A549 (cell line): ENCODE results near the gene CLEC3A. TPM values are rescaled to one million over a fixed set of nuclear protein-coding genes. Genes with fewer than 3 reads are reported as not detected.

Experiments used
- ATAC-seq, 2 experiments: fragments of 200-7000 bp in 1 of 2; fragments of >200 bp in 1 of 2; cut with Nextera tagmentation in 1 of 2; cut with Tn5 transposase in 1 of 2; 3 replicates each; pipeline versions ENCODE4 v1.8.0 to v1.9.1; 2018 to 2020; ENCODE audit warnings: mild to moderate bottlenecking in 1 of 2, moderate library complexity in 1 of 2
- CTCF ChIA-PET: fragments of 300-600 bp; sonication (Branson Sonifier 250); formaldehyde crosslinking; extraction: SDS; loops from one replicate; lab custom pipeline; 2021; ENCODE audit warnings: antibody characterized with exemption, inconsistent platforms; lab: Yijun Ruan, JAX
- POLR2A ChIA-PET: fragments of 350-600 bp; formaldehyde crosslinking; extraction: SDS; loops from one replicate; lab custom pipeline; 2021; ENCODE audit warnings: antibody characterized with exemption, inconsistent platforms; lab: Yijun Ruan, JAX
- DNase-seq, 2 experiments: peaks; one replicate each; pipeline versions ENCODE4 v3.0.0 to v3.0.0-alpha.2; 2011 to 2016; ENCODE audit warnings: low read depth in 1 of 2, low spot score in 1 of 2
- FAIRE-seq: peaks from 2 replicates; lab custom pipeline; 2011; peaks lifted over from hg19 to GRCh38; lab: Jason Lieb, UNC
- H3K27ac ChIP-seq, 2 experiments: fragments of >200 bp; sonication (Bioruptor Twin); formaldehyde crosslinking; 3 replicates each; pipeline ENCODE4 v1.5.1; 2016 to 2017
- H3K4me1 ChIP-seq: fragments of >200 bp; sonication (Bioruptor Twin); formaldehyde crosslinking; 3 replicates; pipeline ENCODE4 v1.6.1; 2016
- H3K4me2 ChIP-seq: fragments of >200 bp; sonication (Bioruptor Twin); formaldehyde crosslinking; 3 replicates; pipeline ENCODE4 v1.6.1; 2016
- H3K4me3 ChIP-seq: fragments of >200 bp; sonication (Bioruptor Twin); formaldehyde crosslinking; 3 replicates; pipeline ENCODE4 v1.5.1; 2016
- H3K9me3 ChIP-seq: fragments of >200 bp; sonication (Bioruptor Twin); formaldehyde crosslinking; 3 replicates; pipeline ENCODE4 v1.6.1; 2016
- CBX8 ChIP-seq: fragments of 200-600 bp; sonication (generic); IDR thresholded peaks from 2 replicates; pipeline ENCODE4 v1.6.1; 2016
- EHF ChIP-seq: fragments of 250-450 bp; sonication (Bioruptor Pico); IDR thresholded peaks from 2 replicates; pipeline ENCODE4 v1.5.0; 2020; ENCODE audit warnings: mild to moderate bottlenecking
- FOXS1 ChIP-seq: fragments of 250-450 bp; sonication (Bioruptor Pico); IDR thresholded peaks from 2 replicates; pipeline ENCODE4 v1.5.0; 2020; ENCODE audit warnings: mild to moderate bottlenecking, moderate library complexity
- HDAC2 ChIP-seq: fragments of 200-600 bp; sonication (generic); IDR thresholded peaks from 2 replicates; pipeline ENCODE4 v1.6.1; 2016
- MYC ChIP-seq: IDR thresholded peaks from 2 replicates; pipeline ENCODE4 v1.6.1; 2012; ENCODE audit warnings: mild to moderate bottlenecking, inconsistent platforms, low read length, improper control_type of control experiment, borderline replicate concordance
- POLR2AphosphoS2 ChIP-seq: conservative IDR thresholded peaks from 2 replicates; pipeline ENCODE4 v1.6.1; 2012; ENCODE audit warnings: low read length, improper control_type of control experiment, inconsistent platforms
- RARB ChIP-seq: fragments of 250-450 bp; sonication (Bioruptor Pico); IDR thresholded peaks from 2 replicates; pipeline ENCODE4 v1.8.0; 2021; ENCODE audit warnings: mild to moderate bottlenecking, moderate library complexity
- SMC3 ChIP-seq: fragments of >200 bp; sonication (Bioruptor Twin); formaldehyde crosslinking; IDR thresholded peaks from 3 replicates; pipeline ENCODE4 v1.6.1; 2018; ENCODE audit warnings: inconsistent platforms
- ZC3H11A ChIP-seq: fragments of 450-650 bp; IDR thresholded peaks from 2 replicates; pipeline ENCODE4 v1.6.1; 2014; ENCODE audit warnings: antibody characterized with exemption, mild to moderate bottlenecking
- ZNF302 ChIP-seq: fragments of 250-450 bp; sonication (Bioruptor Pico); IDR thresholded peaks from 2 replicates; pipeline ENCODE4 v1.9.0; 2021; ENCODE audit warnings: inconsistent platforms, mild to moderate bottlenecking, moderate library complexity
- WGBS: methylation state at CpG from one replicate; pipeline ENCODE4 v1.1.6; 2017; ENCODE audit errors: missing lambda C conversion rate; 5-methylcytosine and 5-hydroxymethylcytosine counted together
- polyA plus RNA-seq, 4 experiments: library from polyadenylated mRNA; depleted of rRNA in 3 of 4; stranded (reverse); fragments of >200 nt; fragmentation: RNase III in 1 of 4; extraction: RNeasy Plus Mini Kit Qiagen cat#74134 plus additional on column Dnase treatment in 1 of 4; gene quantifications; 2 replicates in 3 of 4; 3 replicates in 1 of 4; pipeline ENCODE4 v1.2.3, GENCODE V29; 2011 to 2017
- TF ChIP-seq, protein P1 (sequence below): IDR thresholded peaks from 2 replicates; pipeline ENCODE4 v1.6.1; 2012; ENCODE audit warnings: low read depth, borderline replicate concordance

The CLEC3A gene
- polyA plus RNA-seq, 2 of the 4 experiments (the other 2 are of a cell fraction) = not detected

- Histone ChIP-seq H3K4me2 (no peak overlapping the region), H3K4me1 (no peaks in the 10 kb centered on the region), H3K9me3 (no peaks in the 10 kb centered on the region), H3K27ac (no peak overlapping the region), H3K4me3 (no peak overlapping the region)
- ChIA-PET POLR2A (no interaction called here), CTCF (no interaction called here)
- FAIRE-seq (no peak), DNase-seq (no peak), ATAC-seq (no peak)
- 17% methylated on average over 3 of the region's 3 CpGs for WGBS
- TF ChIP-seq RARB (no peak), ZNF302 (CRISPR knock-in tag) (no peak), CBX8 (no peak), SMC3 (no peak), FOXS1 (CRISPR knock-in tag) (no peak), EHF (CRISPR knock-in tag) (no peak)
- TF ChIP-seq, protein P1, sequence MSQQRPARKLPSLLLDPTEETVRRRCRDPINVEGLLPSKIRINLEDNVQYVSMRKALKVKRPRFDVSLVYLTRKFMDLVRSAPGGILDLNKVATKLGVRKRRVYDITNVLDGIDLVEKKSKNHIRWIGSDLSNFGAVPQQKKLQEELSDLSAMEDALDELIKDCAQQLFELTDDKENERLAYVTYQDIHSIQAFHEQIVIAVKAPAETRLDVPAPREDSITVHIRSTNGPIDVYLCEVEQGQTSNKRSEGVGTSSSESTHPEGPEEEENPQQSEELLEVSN = no peak
These were observed 53.5 kb downstream of the CLEC3A start for GRCh38 chr16:78075800-78076199.

- Histone ChIP-seq H3K9me3 (no peaks in the 10 kb centered on the region; the same call in 2 of the 3 replicates), H3K27ac (no peak overlapping the region), H3K4me1 (no peaks in the 10 kb centered on the region), H3K4me3 (no peak overlapping the region), H3K4me2 (no peak overlapping the region)
- WGBS = 24% methylated on average over 4 of the region's 4 CpGs
- DNase-seq (no peak), FAIRE-seq (no peak)
- CTCF ChIA-PET = interaction anchor here (1.3 kb wide), 1 partner anchor 9 kb away, joined by 3 read pairs; no protein-coding TSS in a partner anchor
- TF ChIP-seq HDAC2 (no peak), ZC3H11A (no peak), POLR2AphosphoS2 (no peak), MYC (no peak)
- TF ChIP-seq, all 56 proteins: peak for 0
- no peak for ATAC-seq
- POLR2A ChIA-PET = no interaction called here
These were observed 59.0 kb downstream of the CLEC3A start for GRCh38 chr16:78081341-78081740.

Other genes starting within 250 kb of the CLEC3A start
- not detected in 2 replicates for gene VAT1L, start 234.0 kb upstream of the CLEC3A start, polyA plus RNA-seq (2011; rRNA removed)
- not detected in 3 replicates for gene VAT1L, start 234.0 kb upstream of the CLEC3A start, polyA plus RNA-seq (2017; fragmentation: RNase III; extraction: RNeasy Plus Mini Kit Qiagen cat#74134 plus additional on column Dnase treatment)
- 12.9 and 16.0 TPM in 2 replicates for gene WWOX, start 77.1 kb downstream of the CLEC3A start, polyA plus RNA-seq (2011; rRNA removed)
- 17.2 to 18.3 TPM (median 17.5 TPM) in 3 replicates for gene WWOX, start 77.1 kb downstream of the CLEC3A start, polyA plus RNA-seq (2017; fragmentation: RNase III; extraction: RNeasy Plus Mini Kit Qiagen cat#74134 plus additional on column Dnase treatment)